GM12874 (cell line): ENCODE measurements around the gene CORIN.

Experiments
- CTCF ChIP-seq: IDR thresholded peaks from 2 replicates; pipeline ENCODE4 v1.5.1; 2011; ENCODE audit warnings: low read depth, mild to moderate bottlenecking, control low read depth, low read length, moderate library complexity; ENCODE audit not compliant: insufficient read depth

The CORIN gene

GRCh38 chr4:47816748-47817147 is 21.1 kb downstream of the CORIN start:
- no peak for TF ChIP-seq CTCF

GRCh38 chr4:47814618-47815295 is 23.1 kb downstream of the CORIN start:
- TF ChIP-seq CTCF, result no peak

- TF ChIP-seq CTCF, result no peak
These were observed 28.1 kb downstream of the CORIN start for GRCh38 chr4:47809654-47810203.

GRCh38 chr4:47804598-47804997 is 33.3 kb downstream of the CORIN start:
- no peak for TF ChIP-seq CTCF

GRCh38 chr4:47801481-47802002 is 36.3 kb downstream of the CORIN start:
- TF ChIP-seq CTCF, result no peak

GRCh38 chr4:47798165-47798564 is 39.7 kb downstream of the CORIN start:
- TF ChIP-seq CTCF, result no peak

- TF ChIP-seq CTCF, result no peak
These were observed 45.9 kb downstream of the CORIN start for GRCh38 chr4:47791965-47792364.
